ENCODE results near the gene EXOC3L1. TPM values are rescaled to one million over a fixed set of nuclear protein-coding genes. Genes with fewer than 3 reads are reported as not detected.

EXOC3L1 gene
- total and polyA plus RNA-seq, 2 of the 13 experiments (the other 11 are each of a cell fraction or from before 2014, with no cell fraction given) = 0.12 TPM; not detected in 1

GRCh38 chr16:67216612-67217490 lies 26.9 kb upstream of the EXOC3L1 start:
- BruUV-seq (replicated peaks) = no TSS peak
- H3K27me3 ChIP-seq (ENCODE audit: control insufficient read depth in 1 of 2, insufficient read depth in 2 of 2, low read length in 2 of 2) = peaks cover 0 to 2% of the 10 kb centered on the region in 2 experiments; a peak in 1 of 5 replicates
- no peak overlapping the region for H3K4me3 ChIP-seq (replicated peaks in 1 of 3; ENCODE audit: insufficient read depth in 1 of 3, low read depth in 2 of 3, low read length in 3 of 3)
- H3K79me2 ChIP-seq (ENCODE audit: insufficient read depth, low read length) = no peaks in the 10 kb centered on the region
- peaks cover 19% of the 10 kb centered on the region for H3K4me1 ChIP-seq (ENCODE audit: insufficient read depth, low read length)
- POLR2A ChIA-PET = interaction anchor here (1.2 kb wide), 1 partner anchor 10 kb away, joined by 4 read pairs; the partner anchor contains the start of gene TMEM208
- H4K20me1 ChIP-seq (ENCODE audit: insufficient read depth, low read length) = no peaks in the 10 kb centered on the region
- intact Hi-C loops (cut with micrococcal nuclease; ENCODE audit: unreplicated experiment) (no loop called here), in situ Hi-C loops (cut with HindIII; ENCODE audit: extremely low pct_ligation_motif_present, low pct_unique_long_range_greater_than_20kb) (no loop called here)
- no peaks in the 10 kb centered on the region for H3K9me3 ChIP-seq (ENCODE audit: low read length)
- DNase-seq (ENCODE audit: low spot score) (no peak), ATAC-seq (no peak), FAIRE-seq (no peak)
- no peak overlapping the region for H3K9ac ChIP-seq (ENCODE audit: insufficient read depth, low read depth, low read length)
- 59% methylated on average over 18 of the region's 18 CpGs for WGBS (ENCODE audit: low lambda C conversion rate)
- no peaks in the 10 kb centered on the region for H3K36me3 ChIP-seq (replicated peaks in 1 of 2; ENCODE audit: control insufficient read depth in 1 of 2, insufficient read depth in 2 of 2, low read length in 2 of 2)
- H3K27ac ChIP-seq (ENCODE audit: extremely low read length, insufficient read depth, low read length) = no peak overlapping the region
- H3K4me2 ChIP-seq (ENCODE audit: low read depth, low read length) = no peak overlapping the region
- CTCF ChIA-PET (ENCODE audit: low intra/inter-chr PET ratio, low total read pairs) = no interaction called here
- no peak overlapping the region for H2AFZ ChIP-seq (ENCODE audit: low read length)
- TF ChIP-seq ZNF34 (CRISPR knock-in tag; IDR thresholded peaks at IDR 0.05; ENCODE audit: borderline replicate concordance) = no peak
- TF ChIP-seq SAFB2 (CRISPR knock-in tag; IDR thresholded peaks at IDR 0.05; ENCODE audit: borderline replicate concordance, low read depth) = no peak
- no peak for TF ChIP-seq RBFOX2 (IDR thresholded peaks at IDR 0.05; ENCODE audit: low read depth, low read length)
- no peak for TF ChIP-seq ZNF562 (CRISPR knock-in tag; IDR thresholded peaks at IDR 0.05; ENCODE audit: borderline replicate concordance)
- no peak for TF ChIP-seq ZNF263 (CRISPR knock-in tag; IDR thresholded peaks at IDR 0.05)
- TF ChIP-seq TARDBP (CRISPR knock-in tag; IDR thresholded peaks at IDR 0.05) = no peak
- TF ChIP-seq ZNF784 (CRISPR knock-in tag; IDR thresholded peaks at IDR 0.05; ENCODE audit: borderline replicate concordance) = no peak
- TF ChIP-seq GATA4 (IDR thresholded peaks at IDR 0.05; ENCODE audit: borderline replicate concordance, low read depth) = no peak
- no peak for TF ChIP-seq ZNF101 (CRISPR knock-in tag; IDR thresholded peaks at IDR 0.05; ENCODE audit: borderline replicate concordance, low read depth)
- TF ChIP-seq CCAR2 (optimal IDR thresholded peaks at IDR 0.05; ENCODE audit: low read depth, low read length) = no peak
- no peak for TF ChIP-seq ZBED4 (CRISPR knock-in tag; IDR thresholded peaks at IDR 0.05; ENCODE audit: borderline replicate concordance)
- TF ChIP-seq ZFP1 (CRISPR knock-in tag; IDR thresholded peaks at IDR 0.05) = no peak
- no peak for TF ChIP-seq KDM1A (CRISPR knock-in tag; IDR thresholded peaks at IDR 0.05)
- TF ChIP-seq ZNF800 (CRISPR knock-in tag; IDR thresholded peaks at IDR 0.05) = no peak
- no peak for TF ChIP-seq DBP (CRISPR knock-in tag; IDR thresholded peaks at IDR 0.05; ENCODE audit: not compliant biosample characterization)

Data from HepG2 (cell line).